Type B pancreatic cell (in vitro differentiated cells): ENCODE data around the gene CTBP2. TPM values are rescaled to one million over a fixed set of nuclear protein-coding genes. Genes with fewer than 3 reads are reported as not detected.
A peak's percentile ranks its signal among the peaks of the same experiment; 100 is the strongest.

Source experiments
- DNase-seq: peaks from one replicate; pipeline ENCODE4 v3.0.0; 2021; ENCODE audit warnings: mixed read lengths; ENCODE audit not compliant: unreplicated experiment; ENCODE audit errors: extremely low spot score
- H3K27ac Mint-ChIP-seq: 2 replicates; pipeline ENCODE4 v1.8.0; 2021; ENCODE audit warnings: mild to moderate bottlenecking, mixed read lengths
- H3K27me3 Mint-ChIP-seq: 2 replicates; pipeline ENCODE4 v1.8.0; 2021; ENCODE audit warnings: mixed read lengths
- H3K36me3 Mint-ChIP-seq: 2 replicates; pipeline ENCODE4 v1.8.0; 2021; ENCODE audit warnings: mixed read lengths
- H3K4me1 Mint-ChIP-seq: one replicate; pipeline ENCODE4 v1.8.0; 2021; ENCODE audit warnings: mixed read lengths; ENCODE audit not compliant: unreplicated experiment
- H3K4me3 Mint-ChIP-seq: 2 replicates; pipeline ENCODE4 v1.8.0; 2021; ENCODE audit warnings: mild to moderate bottlenecking, mixed read lengths
- H3K9me3 Mint-ChIP-seq: 2 replicates; pipeline ENCODE4 v1.8.0; 2021; ENCODE audit warnings: mixed read lengths
- CTCF ChIP-seq: fragments of 200-600 bp; sonication (generic); conservative IDR thresholded peaks from 2 replicates; pipeline ENCODE4 v1.5.0; 2021; ENCODE audit warnings: antibody characterized with exemption, mild to moderate bottlenecking
- total RNA-seq: library from RNA; stranded (reverse); gene quantifications from 2 replicates; pipeline ENCODE4 v1.2.1, GENCODE V29; 2021; ENCODE audit warnings: low replicate concordance

Gene CTBP2
- total RNA-seq, 1 donor from 2014 or later = 113 TPM

DNA sequence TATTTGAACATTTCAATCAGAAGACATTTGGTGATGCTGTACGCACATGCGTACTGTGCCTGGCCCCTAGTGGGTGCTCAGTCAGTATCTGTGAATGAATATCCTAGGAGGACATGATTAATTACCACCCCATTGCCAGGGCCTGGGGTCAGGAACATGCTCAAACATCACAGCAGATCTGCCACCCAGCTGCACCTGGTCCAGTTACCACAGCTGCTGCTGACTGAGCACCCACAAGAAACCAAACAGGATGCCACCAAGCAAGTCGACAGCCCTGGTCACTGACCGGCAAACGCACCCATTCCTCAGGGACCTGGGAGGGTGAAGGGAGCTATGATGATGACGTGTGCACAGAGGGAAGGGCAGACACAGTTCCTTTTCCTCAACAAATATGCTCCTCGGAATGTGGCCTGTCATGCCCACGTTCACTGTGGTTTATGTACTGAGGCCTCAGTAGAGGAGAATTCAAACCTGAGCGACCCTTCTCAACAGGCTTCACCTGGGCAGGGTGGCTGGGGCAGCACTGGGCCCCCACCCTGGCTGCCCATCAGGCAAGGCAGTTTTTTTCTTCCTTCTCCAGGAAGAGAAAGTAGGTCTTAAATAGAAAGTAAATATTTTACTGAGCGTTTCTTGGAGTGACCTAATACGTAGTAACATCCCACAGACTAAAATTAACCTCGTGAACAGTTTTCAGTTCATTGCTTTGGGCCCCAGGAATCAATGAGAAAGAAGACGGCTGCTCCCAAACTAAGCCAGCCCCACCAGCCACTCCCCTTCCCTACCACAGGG is 13.4 kb downstream of the CTBP2 start:
- H3K4me3 Mint-ChIP-seq = peak overlapping the region; percentile 32
- peaks cover 74% of the 10 kb centered on the region for H3K4me1 Mint-ChIP-seq
- no peaks in the 10 kb centered on the region for H3K27me3 Mint-ChIP-seq
- peaks cover 18% of the 10 kb centered on the region for H3K36me3 Mint-ChIP-seq
- no peak for DNase-seq
- H3K9me3 Mint-ChIP-seq = no peaks in the 10 kb centered on the region
- H3K27ac Mint-ChIP-seq = peak overlapping the region; percentile 97
- TF ChIP-seq CTCF = no peak

GRCh38 chr10:125145636-125146035 is 14.7 kb downstream of the CTBP2 start:
- no peak for DNase-seq
- H3K36me3 Mint-ChIP-seq = peaks cover 17% of the 10 kb centered on the region
- TF ChIP-seq CTCF = no peak
- H3K27me3 Mint-ChIP-seq = no peaks in the 10 kb centered on the region
- peaks cover 68% of the 10 kb centered on the region for H3K4me1 Mint-ChIP-seq
- H3K27ac Mint-ChIP-seq = peak overlapping the region; percentile 85
- peak overlapping the region; percentile 41 for H3K4me3 Mint-ChIP-seq
- no peaks in the 10 kb centered on the region for H3K9me3 Mint-ChIP-seq

GRCh38 chr10:125144693-125145623 is 15.4 kb downstream of the CTBP2 start:
- Mint-ChIP-seq H3K4me3 (peak overlapping the region; percentile 41), H3K36me3 (peaks cover 13% of the 10 kb centered on the region), H3K4me1 (peaks cover 67% of the 10 kb centered on the region), H3K27me3 (no peaks in the 10 kb centered on the region), H3K27ac (peak overlapping the region; percentile 85), H3K9me3 (no peaks in the 10 kb centered on the region)
- TF ChIP-seq CTCF = peak; percentile 61
- DNase-seq = no peak

GRCh38 chr10:125144206-125144605 is 16.2 kb downstream of the CTBP2 start:
- Mint-ChIP-seq H3K9me3 (no peaks in the 10 kb centered on the region), H3K27me3 (no peaks in the 10 kb centered on the region), H3K4me3 (peak overlapping the region; percentile 41), H3K27ac (peak overlapping the region; percentile 85), H3K36me3 (peaks cover 12% of the 10 kb centered on the region), H3K4me1 (peaks cover 60% of the 10 kb centered on the region)
- TF ChIP-seq CTCF = no peak
- DNase-seq = no peak

DNA sequence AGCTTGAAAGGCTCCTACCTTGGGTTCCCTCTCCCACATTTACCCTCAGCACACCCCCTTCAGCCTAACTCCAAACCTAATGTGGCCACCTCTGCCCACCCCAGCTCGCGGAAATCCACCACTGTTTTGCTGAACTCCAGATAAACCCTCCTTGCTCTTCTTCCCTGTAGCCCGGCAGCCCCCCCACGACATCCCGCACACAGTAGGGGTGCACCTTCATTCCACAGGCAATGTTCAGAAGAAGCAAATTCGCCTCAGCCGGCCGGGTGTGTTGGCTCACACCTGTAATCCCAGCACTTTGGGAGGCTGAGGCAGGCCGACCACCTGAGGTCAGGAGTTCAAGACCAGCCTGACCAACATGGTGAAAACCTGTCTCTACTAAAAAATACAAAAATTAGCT is 17.4 kb downstream of the CTBP2 start:
- Mint-ChIP-seq H3K27me3 (no peaks in the 10 kb centered on the region), H3K4me1 (peaks cover 51% of the 10 kb centered on the region), H3K27ac (no peak overlapping the region), H3K36me3 (peaks cover 10% of the 10 kb centered on the region), H3K9me3 (no peaks in the 10 kb centered on the region), H3K4me3 (no peak overlapping the region)
- no peak for TF ChIP-seq CTCF
- no peak for DNase-seq
